SHP77 (cell line): ENCODE results near the gene ECT2.
"Not testable (repeated sequence)": the region's sequence is repeated elsewhere in the genome, so short reads cannot be mapped to it uniquely, and the experiment has no call there.

Experiments
- DNase-seq, 2 experiments: peaks; one replicate each; lab custom pipeline; 2025; lab: John Stamatoyannopoulos, UW

ECT2 gene

DNA sequence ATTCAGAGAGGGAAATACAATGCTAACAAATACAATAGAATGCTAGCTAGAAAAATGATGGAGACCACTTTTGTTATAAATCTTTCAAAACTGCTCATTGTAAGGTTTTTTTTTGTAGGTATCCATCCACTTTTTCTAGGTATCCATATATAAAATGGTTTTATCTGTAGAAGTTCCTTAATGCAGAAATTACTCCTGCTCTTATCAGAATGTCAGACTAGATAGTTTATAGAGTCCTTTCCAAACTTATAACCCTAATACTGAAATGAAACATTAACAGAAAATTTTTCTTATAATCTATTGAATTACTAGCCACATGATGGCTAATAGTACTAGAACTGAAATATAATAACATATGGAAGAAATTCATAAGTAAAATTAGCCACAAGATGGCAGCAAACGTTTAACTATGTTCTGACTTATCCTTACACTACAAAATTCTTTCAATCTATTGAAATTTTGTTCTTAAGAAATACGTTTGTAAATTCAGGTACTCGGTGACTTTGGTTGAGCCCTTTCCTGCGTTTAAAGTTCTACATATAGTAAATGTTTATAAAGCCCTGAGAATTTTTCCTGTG, 58.5 kb downstream of the ECT2 start:
- DNase-seq, result peak in 1 of 2 experiments; percentile 13

DNA sequence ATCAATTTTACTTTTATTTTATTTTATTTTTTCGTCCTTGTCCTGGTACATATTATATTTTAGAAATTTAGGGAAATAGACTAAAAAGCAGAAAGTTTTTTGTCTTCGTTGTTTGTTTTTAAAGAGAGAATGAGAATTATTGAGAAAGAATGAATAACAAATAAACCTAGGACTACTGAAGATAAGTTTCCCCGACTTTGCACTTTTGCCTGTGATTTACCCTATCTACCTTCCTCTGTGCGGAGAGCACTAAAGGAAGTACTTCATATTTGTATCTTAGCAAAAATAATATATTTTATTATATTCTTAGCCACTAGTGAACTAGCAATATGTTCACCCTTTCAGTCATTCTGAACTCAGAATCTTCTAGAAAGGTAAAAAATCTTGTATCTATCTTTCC, 60.6 kb downstream of the ECT2 start:
- no peak for DNase-seq

DNA sequence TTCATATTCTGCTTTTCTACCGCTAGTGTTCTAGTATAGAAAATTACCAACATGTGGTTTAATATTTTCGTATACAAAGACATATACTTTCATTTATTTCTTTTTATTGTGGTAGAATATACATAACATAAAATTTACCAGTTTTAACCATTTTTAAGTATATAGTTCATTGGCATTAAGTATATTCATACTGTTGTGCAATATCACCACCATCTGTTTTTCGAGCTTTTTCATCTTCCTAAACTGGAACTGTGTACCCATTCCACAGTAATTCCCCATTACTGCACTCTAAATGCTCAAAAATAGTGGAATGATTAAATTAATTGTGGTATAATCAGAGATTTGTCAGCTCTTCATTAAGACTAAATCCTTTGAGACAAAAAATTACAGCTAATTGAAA, 62.9 kb downstream of the ECT2 start:
- no peak for DNase-seq

DNA sequence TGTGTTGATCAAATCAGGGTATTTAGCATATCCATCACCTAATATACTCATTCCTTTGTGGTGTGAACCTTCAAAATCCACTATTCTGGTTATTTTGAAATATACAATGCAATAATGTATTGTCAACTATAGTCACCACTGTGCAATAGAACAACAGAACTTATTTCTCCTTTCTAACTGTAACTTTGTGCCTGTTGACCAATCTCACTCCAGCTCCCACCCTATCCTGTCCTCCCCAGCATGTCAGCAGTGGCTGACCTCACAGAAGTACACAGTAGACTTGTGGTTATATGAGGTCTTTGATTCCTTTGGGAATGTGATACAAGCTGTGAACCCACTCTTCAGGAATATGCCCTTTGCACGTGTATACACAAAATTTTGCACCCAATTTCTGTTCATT, 64.2 kb downstream of the ECT2 start:
- DNase-seq, result no peak

DNA sequence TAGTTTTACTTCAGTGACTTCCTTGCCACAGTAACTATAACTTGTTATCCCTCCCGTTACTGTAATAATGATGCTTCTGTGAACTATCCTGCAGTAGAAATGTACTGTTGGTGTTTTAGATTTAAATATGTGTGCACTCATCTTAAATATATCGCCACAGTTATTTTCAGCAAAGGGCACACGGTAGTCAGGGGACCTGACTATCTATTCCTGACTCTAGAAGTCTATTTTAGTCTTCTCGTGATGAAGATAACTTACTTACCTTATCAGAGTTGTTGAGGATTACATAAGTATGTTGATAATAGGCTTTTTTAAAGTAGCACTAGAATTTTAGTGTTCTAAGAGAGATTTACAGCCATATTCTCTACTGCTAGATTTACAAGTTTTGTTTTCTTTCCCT, 65.3 kb downstream of the ECT2 start:
- no peak for DNase-seq

DNA sequence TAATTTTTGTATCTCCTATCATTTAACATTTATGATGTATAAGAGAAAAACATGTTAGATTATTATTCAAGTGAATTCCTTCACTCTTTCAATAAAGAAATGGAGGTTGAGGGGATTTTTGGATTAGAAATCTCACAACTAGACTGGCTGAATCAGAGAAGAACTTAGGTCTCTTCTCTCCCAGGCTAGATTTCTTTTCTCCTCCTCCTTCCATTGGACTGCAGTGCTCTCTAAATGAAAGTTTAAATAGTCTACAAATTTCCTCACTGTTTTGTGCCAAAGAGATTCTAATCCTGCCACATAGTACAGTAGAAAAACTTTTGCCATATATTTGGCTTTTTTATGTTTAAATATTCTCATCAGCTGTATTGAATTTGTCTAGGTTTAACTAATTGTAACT, 65.8 kb downstream of the ECT2 start:
- DNase-seq, result no peak

DNA sequence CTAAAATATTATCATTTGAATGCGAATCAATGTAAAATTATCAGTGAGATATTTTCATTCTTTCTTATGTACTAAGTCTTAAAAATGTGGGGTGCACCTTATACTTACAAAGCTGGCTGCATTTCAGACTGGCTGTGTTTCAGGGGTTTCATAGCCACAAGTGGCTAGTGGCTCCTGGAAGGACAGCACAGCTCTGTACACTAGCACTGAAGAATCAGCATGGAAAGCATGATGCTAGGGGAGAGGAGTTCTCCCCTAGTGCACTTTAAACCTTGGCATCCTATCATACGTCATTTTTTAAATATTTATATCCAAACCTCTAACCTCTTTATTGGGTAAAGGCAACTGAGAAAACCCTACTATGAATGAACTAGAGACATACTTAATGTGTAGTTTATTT, 66.4 kb downstream of the ECT2 start:
- no peak for DNase-seq

DNA sequence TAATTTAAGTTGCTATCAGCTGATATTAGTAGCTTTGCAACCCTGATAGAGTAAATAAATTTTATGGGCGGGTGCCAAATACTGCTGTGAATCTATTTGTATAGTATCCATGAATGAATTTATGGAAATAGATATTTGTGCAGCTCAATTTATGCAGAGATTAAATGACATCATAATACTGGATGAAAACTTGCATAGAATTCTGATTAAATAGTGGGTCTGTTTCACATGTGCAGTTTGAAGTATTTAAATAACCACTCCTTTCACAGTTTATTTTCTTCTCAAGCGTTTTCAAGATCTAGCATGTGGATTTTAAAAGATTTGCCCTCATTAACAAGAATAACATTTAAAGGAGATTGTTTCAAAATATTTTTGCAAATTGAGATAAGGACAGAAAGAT, 70.0 kb downstream of the ECT2 start:
- DNase-seq, result no peak

DNA sequence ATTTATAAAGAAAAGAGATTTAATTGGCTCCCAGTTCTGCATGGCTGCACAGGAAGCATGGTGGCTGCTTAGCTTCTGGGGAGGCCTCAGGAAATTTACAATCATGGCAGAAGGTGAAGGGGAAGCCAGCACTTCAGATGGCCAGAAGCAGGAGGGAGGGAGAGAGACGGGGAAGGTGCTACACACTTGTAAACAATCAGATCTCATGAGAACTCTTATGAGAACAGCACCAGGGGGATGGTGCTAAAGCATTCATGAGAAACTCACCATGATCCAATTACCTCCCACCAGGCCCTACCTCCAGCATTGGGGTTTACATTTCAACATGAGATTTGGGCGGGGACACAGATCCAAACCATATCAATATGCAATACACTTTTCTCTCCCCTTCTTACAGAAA, 73.7 kb downstream of the ECT2 start:
- no peak for DNase-seq

DNA sequence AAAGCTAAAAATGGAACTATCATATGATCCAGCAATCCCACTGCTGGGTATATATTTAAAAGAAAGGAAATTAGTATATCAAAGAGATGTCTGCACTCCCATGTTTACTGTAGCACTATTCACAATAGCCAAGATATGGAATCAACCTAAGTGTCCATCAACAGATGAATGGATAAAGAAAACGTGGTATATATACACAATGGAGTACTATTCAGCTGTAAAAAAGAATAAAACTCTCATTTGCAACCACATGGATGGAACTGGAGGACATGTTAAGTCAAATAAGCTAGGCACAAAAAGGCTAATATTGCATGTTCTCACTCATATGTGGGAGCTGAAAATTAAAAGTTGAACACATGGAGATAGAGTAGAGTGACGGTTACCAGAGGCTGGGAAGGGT, 76.7 kb downstream of the ECT2 start:
- DNase-seq, result not testable (repeated sequence)

DNA sequence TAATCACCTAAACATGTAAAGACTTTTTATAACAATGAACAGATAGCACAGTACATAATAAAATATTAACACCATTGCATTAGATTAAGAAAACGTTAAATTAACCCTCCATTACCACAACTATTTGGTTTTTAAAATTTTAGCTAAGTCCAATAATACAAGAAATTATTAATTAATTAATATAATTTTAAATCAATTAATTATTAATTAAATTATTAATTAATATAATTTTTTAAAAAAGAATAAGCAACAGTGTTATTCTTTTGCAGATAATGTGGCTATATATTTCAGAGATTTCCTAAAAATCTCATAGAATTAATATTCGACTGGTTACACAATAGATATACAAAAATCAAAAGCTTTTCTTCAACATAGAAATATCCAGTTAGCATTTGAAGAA, 82.5 kb downstream of the ECT2 start:
- no peak for DNase-seq

DNA sequence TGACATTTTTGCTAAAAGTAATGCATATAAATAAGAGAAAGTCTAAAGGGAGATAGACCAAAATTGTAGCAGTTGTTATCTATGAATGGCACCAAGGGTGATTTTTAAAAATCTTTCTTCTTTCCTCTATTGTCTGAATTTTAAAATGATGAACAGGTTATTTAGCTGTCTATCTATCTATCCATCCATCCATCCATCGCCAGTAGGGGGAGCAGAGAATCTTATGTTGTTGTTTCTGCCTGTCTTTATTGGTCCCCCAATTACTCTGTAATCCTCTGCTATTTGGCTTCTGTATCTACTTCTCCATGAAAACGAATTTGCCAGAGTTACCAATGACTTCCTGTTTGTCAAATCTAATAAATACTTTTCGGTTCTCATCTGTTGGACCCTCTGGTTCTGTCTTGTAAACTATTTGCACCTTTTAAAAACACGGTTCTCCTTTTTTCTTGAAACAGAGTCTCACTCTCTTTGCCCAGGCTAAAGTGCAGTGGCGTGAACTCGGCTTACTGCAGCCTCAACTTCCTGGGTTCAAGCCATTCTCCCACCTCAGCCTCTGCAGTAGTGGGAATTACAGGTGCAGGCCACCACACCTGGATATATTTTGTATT, 86.0 kb downstream of the ECT2 start:
- DNase-seq, result peak; percentile 31 to 37

DNA sequence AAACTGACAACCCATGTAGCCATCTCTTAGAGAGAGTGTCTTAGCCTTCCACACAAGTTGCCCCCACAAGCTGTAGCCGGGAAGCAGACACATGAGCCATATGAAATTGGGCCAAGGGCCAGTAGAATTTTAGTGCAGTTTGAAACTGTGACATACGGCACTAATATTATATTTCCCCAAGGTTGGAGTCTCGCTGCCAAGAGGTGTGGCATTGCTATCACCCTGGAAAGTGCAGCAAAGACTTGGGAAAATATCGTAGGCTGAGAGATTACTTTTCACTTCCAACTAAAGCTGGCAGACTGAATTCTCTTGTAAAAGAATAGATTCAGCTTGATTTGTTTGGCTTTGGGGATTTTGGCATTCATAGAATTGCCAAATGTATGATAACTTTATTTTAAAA, 89.2 kb downstream of the ECT2 start:
- DNase-seq, result no peak

DNA sequence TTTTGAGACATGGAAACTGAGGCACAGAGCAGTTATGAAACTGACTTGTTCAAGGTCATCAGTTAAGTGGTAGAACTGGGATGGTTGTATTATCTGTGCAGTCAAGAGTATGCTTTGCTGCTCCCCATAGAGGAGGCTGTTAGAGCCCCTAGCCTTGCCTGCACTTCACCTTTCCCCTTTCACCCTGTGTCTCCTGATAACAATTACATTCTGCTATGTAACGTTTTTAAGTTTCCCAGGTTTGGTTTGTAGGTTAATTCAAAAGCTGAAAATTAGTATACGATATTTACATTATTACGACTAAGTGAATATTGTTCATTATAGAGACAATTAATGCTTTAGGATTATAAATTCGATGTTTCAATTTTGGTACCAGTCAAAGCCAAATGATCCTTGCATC, 89.9 kb downstream of the ECT2 start:
- DNase-seq, result no peak

DNA sequence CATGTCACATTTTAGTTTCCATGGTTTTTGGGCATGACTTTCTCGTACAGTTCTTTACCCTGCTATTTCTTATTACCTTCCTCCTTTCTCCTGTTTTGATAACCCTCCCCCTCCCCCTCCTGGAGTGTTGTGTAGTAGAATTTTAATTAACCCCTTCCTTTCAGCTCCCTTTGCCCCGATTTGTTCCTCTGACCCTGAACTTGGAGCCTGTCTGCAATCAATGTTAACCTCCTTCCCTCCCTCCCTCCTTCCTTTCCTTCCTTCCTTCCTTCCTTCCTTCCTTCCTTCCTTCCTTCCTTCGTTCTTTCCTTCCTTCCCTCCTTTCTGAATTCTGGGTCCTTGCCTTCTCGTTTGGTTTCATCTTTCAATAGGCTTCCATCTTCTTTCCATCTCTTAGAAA, 90.4 kb downstream of the ECT2 start:
- DNase-seq, result no peak

DNA sequence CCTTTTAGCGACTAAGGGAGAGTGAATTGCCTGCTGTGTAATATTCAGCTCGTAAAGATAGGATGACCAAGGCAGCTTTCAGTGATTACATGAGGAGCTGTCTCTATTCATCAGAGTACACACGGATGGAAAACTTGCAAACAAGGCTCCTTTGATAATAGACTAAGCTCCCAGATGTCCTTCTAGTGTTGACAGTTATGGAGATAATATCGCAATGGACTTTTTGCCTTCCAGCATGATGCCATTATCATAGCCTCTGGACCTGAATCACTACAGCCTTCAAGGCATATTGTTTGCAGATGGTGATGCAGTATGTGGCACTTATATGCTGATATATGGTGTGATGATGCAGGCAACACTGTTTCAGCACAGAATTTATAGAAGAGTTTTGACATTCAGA, 93.9 kb downstream of the ECT2 start:
- no peak for DNase-seq

DNA sequence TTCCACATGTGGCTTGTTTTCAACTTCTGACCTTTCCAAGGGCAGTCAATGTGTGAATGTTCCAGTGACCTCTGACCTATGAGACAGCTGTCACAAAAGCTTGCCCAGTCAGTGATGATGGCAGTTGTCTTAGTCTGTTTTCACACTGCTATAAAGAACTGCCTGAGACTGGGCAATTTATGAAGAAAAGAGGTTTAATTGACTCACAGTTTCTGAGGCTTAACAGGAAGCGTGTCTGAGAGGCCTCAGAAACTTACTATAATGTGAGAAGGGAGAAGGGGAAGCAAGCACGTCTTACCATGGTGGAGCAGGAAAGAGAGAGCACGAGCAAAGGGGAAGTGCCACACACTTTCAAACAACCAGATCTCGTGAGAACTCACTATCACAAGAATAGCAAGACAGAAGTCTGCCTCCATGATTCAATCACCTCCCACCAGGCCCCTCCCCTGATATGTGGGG, 95.6 kb downstream of the ECT2 start:
- no peak for DNase-seq

DNA sequence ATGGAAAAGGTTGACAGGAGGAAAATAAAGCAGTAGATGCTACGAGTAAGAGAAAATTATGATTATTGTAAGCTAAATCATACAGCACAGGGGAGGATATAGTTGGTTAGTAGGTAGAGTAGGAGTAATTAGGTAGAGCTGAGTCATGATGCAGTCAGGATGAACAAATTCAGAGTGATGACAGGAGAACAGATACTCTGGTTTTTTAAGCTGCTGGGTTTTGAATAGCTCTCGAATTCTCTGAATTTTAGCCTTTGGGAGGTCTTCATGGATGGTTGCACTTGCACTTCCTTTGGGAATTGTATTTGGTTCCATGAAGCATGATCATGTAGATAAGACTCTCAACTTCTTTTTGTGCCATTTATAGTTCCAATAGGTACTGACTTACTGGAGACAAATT, 96.2 kb downstream of the ECT2 start:
- DNase-seq, result no peak

DNA sequence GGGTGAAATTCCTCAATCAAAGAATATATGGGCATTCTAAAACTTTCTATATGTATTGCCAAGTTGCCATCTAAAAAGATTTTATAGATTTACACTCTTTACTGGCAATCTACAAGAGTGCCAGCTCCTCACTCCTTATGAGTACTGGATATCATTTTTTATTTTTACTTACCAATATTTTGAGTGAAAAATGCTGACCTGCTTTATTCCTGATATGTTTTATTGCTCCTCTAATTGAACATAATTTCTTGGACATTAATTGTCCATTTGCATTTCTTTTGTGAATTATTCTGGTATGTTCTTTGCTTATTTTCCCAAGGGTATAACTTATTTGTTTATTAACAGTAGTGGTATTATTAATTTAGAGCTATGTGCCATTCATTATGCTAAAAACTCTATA, 96.8 kb downstream of the ECT2 start:
- no peak for DNase-seq

DNA sequence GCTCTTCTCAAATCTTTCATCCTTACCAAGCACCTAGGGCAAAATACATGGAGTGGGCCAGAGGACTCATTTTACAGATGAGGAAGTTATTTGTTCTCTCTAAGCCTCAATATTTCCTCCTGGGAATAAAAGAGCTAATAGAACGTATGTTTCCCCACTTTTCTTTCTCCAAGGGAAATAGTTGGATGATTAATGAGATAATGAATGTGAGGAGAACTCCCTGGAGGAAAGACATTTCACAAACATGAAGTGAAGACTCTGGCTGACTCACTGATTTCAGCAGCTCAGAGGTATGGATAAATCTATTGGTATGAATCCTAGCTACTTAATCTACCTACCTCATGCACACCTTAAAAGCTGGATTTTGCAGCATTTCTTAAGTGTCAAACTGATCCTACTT, 98.4 kb downstream of the ECT2 start:
- DNase-seq, result no peak

DNA sequence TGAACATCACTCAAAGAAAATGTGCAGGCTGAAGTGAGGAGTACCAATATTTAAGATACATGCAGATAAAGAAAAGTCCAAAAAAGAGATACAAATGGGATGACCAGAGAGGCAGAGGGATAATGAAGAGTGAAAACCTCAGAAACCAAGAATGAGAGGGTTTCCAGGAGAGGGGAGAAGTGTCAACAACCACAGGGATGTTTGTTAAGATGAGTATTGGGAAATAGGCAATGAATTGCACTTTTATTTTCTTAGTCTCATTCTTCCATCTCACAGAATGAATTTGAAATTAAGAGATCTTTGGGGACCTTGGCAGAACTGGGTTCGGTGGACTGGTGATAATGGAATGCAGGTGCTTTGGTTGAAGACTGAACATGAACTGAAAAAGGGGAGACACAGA, 102.5 kb downstream of the ECT2 start:
- no peak for DNase-seq

DNA sequence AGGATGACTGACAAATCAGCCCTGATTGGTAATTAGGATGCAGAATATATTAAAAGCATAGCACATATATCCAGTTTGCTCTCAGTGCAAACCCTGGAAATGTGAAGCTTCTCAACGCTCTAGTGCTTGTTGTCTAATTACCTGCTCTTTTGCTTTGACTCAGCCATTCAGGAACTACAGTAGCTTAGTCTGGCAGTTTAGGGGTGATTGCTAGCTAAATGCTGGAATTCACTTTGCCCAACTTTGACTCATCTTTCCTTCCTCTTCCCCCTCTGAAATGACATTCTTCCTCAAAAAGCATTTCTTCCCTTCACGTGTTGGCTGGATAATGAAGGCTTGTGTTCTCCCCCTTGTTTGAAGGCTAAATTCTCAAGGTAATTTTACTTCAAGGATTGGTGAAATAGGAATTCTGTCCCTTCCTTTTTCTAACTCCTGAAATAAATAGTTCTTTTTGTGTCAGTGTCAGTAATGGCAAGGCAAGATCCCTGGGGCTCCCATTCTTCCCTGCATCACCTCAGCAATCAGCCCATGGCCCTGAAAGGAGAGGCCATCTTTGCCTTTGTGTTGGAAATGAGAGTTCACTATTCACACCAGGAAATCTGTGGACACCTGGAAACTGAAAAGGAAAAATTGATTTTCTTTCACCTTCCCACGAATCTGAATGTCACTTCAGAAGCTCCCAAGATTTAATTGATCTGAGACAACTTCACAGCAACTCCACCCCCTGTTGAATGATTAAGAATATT, 103.6 kb downstream of the ECT2 start:
- DNase-seq, result no peak

DNA sequence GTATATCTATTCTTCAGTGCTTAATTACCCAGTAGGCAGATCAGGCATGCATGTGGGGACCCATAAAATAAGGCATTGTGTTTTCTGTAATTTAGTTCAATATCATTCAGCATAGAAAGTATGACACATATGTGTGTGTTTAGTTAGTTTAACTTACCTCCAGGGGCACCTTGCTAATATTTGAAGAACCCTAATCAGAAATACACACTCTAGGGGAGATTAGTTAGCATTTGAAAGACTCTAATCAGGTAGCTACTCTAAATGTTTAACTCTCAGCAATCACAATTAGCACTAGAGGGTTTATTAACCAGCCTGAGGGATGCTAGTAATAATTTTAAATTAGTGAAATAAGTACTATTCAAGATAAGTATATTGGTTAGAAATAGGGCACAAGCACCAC, 104.5 kb downstream of the ECT2 start:
- DNase-seq, result no peak
